Measurements from ENCODE around the gene PRSS16.

DNA sequence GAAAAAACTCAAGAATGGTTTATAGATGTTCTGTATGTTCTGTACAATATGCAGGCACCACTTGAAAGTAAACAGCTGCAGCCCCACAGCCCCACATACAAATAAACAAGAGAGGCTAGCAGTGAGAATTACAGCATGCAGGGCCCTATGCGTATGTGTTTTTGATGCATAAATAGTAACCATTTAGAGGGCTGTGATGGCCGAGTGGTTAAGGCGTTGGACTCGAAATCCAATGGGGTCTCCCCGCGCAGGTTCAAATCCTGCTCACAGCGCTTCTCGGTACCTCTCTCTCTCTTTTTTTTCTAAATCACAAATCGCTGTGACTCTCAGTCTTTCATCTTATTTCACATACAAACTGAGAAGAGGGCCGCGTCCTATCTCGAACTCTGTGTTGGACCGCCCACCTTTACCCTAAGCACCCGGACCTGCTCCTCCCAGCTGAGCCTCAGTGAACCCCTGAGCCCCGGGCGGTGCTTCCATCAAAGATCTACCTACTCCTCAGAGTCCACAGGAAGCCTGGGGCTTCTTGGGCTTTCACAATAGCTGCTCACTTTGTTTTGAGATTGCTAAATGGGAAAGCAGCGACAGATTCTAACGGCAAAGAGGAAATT lies 37.7 kb upstream of the PRSS16 start:
- TF ChIP-seq POLR2A (IDR thresholded peaks at IDR 0.05): no peak
- TF ChIP-seq, protein P1, sequence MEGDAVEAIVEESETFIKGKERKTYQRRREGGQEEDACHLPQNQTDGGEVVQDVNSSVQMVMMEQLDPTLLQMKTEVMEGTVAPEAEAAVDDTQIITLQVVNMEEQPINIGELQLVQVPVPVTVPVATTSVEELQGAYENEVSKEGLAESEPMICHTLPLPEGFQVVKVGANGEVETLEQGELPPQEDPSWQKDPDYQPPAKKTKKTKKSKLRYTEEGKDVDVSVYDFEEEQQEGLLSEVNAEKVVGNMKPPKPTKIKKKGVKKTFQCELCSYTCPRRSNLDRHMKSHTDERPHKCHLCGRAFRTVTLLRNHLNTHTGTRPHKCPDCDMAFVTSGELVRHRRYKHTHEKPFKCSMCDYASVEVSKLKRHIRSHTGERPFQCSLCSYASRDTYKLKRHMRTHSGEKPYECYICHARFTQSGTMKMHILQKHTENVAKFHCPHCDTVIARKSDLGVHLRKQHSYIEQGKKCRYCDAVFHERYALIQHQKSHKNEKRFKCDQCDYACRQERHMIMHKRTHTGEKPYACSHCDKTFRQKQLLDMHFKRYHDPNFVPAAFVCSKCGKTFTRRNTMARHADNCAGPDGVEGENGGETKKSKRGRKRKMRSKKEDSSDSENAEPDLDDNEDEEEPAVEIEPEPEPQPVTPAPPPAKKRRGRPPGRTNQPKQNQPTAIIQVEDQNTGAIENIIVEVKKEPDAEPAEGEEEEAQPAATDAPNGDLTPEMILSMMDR (IDR thresholded peaks at IDR 0.05): no peak
